GM23338 (cell line): ENCODE measurements around the gene COL25A1. TPM values are rescaled to one million over a fixed set of nuclear protein-coding genes. Genes with fewer than 3 reads are reported as not detected.
A peak's percentile ranks its signal among the peaks of the same experiment; 100 is the strongest.

Experiments used
- ATAC-seq: fragments of 200-7000 bp; cut with Tn5 transposase; 3 replicates; pipeline ENCODE4 v1.9.1; 2020
- DNase-seq: peaks from one replicate; pipeline ENCODE4 v3.0.0-alpha.2; 2015; ENCODE audit warnings: low spot score
- H2AFZ ChIP-seq: fragments of 200-600 bp; sonication (generic); 2 replicates; pipeline ENCODE4 v1.8.0; 2016; ENCODE audit warnings: antibody characterized with exemption, mild to moderate bottlenecking, moderate library complexity
- H3F3A ChIP-seq: fragments of 200-600 bp; sonication (generic); replicated peaks from 2 replicates; pipeline ENCODE4 v1.8.0; 2017; ENCODE audit warnings: antibody characterized with exemption, mixed run types, low read depth
- H3K27ac ChIP-seq: fragments of 200-600 bp; sonication (generic); 2 replicates; pipeline ENCODE4 v1.6.1; 2016; ENCODE audit warnings: low read depth
- H3K27me3 ChIP-seq: fragments of 200-600 bp; sonication (generic); 2 replicates; pipeline ENCODE4 v1.8.0; 2016; ENCODE audit warnings: mild to moderate bottlenecking, mixed run types, moderate library complexity; ENCODE audit not compliant: insufficient read depth
- H3K36me3 ChIP-seq: fragments of 200-600 bp; sonication (generic); 2 replicates; pipeline ENCODE4 v1.8.0; 2016; ENCODE audit warnings: mild to moderate bottlenecking; ENCODE audit not compliant: insufficient read depth
- H3K4me1 ChIP-seq: fragments of 200-600 bp; sonication (generic); 2 replicates; pipeline ENCODE4 v1.8.0; 2016; ENCODE audit warnings: mild to moderate bottlenecking, moderate library complexity; ENCODE audit not compliant: insufficient read depth
- H3K4me2 ChIP-seq: fragments of 200-600 bp; sonication (generic); 2 replicates; pipeline ENCODE4 v1.7.1; 2017; ENCODE audit warnings: mixed run types
- H3K4me3 ChIP-seq: fragments of 200-600 bp; sonication (generic); 2 replicates; pipeline ENCODE4 v1.6.1; 2016; ENCODE audit warnings: mixed run types
- H3K79me2 ChIP-seq: fragments of 200-600 bp; sonication (generic); replicated peaks from 2 replicates; pipeline ENCODE4 v1.8.0; 2017; ENCODE audit warnings: mild to moderate bottlenecking; ENCODE audit not compliant: insufficient read depth
- H3K9me2 ChIP-seq: fragments of 200-600 bp; sonication (generic); 2 replicates; pipeline ENCODE4 v1.8.0; 2017; ENCODE audit not compliant: insufficient read depth
- H4K20me1 ChIP-seq: fragments of 200-600 bp; sonication (generic); replicated peaks from 2 replicates; pipeline ENCODE4 v1.8.0; 2017; ENCODE audit warnings: mild to moderate bottlenecking; ENCODE audit not compliant: insufficient read depth
- H3K27ac Mint-ChIP-seq: 2 replicates; pipeline ENCODE4 v1.8.0; 2020; ENCODE audit warnings: inconsistent platforms, mild to moderate bottlenecking, moderate library complexity, mixed read lengths
- H3K27me3 Mint-ChIP-seq: 3 replicates; pipeline ENCODE4 v1.8.0; 2022; ENCODE audit warnings: low read depth, mild to moderate bottlenecking, moderate library complexity, mixed read lengths, inconsistent platforms; ENCODE audit not compliant: insufficient read depth, poor library complexity
- H3K36me3 Mint-ChIP-seq: 3 replicates; pipeline ENCODE4 v1.8.0; 2021; ENCODE audit warnings: low read depth, mild to moderate bottlenecking, inconsistent platforms, moderate library complexity, mixed read lengths
- H3K4me1 Mint-ChIP-seq: 3 replicates; pipeline ENCODE4 v1.8.0; 2020; ENCODE audit warnings: mild to moderate bottlenecking, inconsistent platforms, mixed read lengths
- H3K4me3 Mint-ChIP-seq: 3 replicates; pipeline ENCODE4 v1.8.0; 2021; ENCODE audit warnings: moderate library complexity, mild to moderate bottlenecking, inconsistent platforms, mixed read lengths
- H3K9me3 Mint-ChIP-seq: 3 replicates; pipeline ENCODE4 v1.8.0; 2020; ENCODE audit warnings: moderate library complexity, mild to moderate bottlenecking, inconsistent platforms, mixed read lengths
- CREB1 ChIP-seq: fragments of 250-450 bp; sonication (Bioruptor Pico); IDR thresholded peaks from 2 replicates; pipeline ENCODE4 v1.5.0; 2020; ENCODE audit warnings: low read depth, mild to moderate bottlenecking, moderate library complexity
- EZH2 ChIP-seq: fragments of 200-600 bp; sonication (generic); IDR thresholded peaks from one replicate; pipeline ENCODE4 v1.8.0; 2017; ENCODE audit warnings: antibody characterized with exemption, mild to moderate bottlenecking, low read depth; ENCODE audit not compliant: unreplicated experiment
- NANOG ChIP-seq: IDR thresholded peaks from 2 replicates; pipeline ENCODE4 v1.6.1; 2016; ENCODE audit warnings: antibody characterized with exemption, borderline replicate concordance
- ZNF114 ChIP-seq: fragments of 250-450 bp; sonication (Bioruptor Pico); IDR thresholded peaks from 2 replicates; pipeline ENCODE4 v1.5.0; 2020; ENCODE audit warnings: mild to moderate bottlenecking, moderate library complexity
- ZNF331 ChIP-seq: fragments of 250-450 bp; sonication (Bioruptor Pico); IDR thresholded peaks from 2 replicates; pipeline ENCODE4 v1.5.0; 2020; ENCODE audit warnings: low read depth, mild to moderate bottlenecking, moderate library complexity
- polyA plus RNA-seq: library from polyadenylated mRNA; unstranded; fragments of >200 nt; fragmentation: Nextera tagmentation; extraction: Ambion mirVana; gene quantifications from 2 replicates; pipeline ENCODE4 v1.2.1, GENCODE V29; 2016
- total RNA-seq: library from RNA; depleted of rRNA; stranded (reverse); fragments of >200 nt; shearing (Covaris generic); gene quantifications from 2 replicates; pipeline ENCODE4 v1.2.3, GENCODE V29; 2014
- TF ChIP-seq, protein P1 (sequence below), 2 experiments: fragments of 200-600 bp in 1 of 2; sonication (generic) in 1 of 2; conservative IDR thresholded peaks; 2 replicates each; pipeline versions ENCODE4 v1.5.1 to v1.6.1; 2016 to 2017; ENCODE audit warnings: antibody characterized with exemption in 2 of 2, low read depth in 2 of 2, mild to moderate bottlenecking in 2 of 2, moderate library complexity in 1 of 2
- TF ChIP-seq, protein P2 (sequence below): fragments of 250-450 bp; sonication (Bioruptor Pico); IDR thresholded peaks from 2 replicates; pipeline ENCODE4 v1.5.0; 2020; ENCODE audit warnings: mild to moderate bottlenecking, moderate library complexity

COL25A1 gene
- total and polyA plus RNA-seq, 2 experiments from 2014 or later = 3.9 to 5.6 TPM

DNA sequence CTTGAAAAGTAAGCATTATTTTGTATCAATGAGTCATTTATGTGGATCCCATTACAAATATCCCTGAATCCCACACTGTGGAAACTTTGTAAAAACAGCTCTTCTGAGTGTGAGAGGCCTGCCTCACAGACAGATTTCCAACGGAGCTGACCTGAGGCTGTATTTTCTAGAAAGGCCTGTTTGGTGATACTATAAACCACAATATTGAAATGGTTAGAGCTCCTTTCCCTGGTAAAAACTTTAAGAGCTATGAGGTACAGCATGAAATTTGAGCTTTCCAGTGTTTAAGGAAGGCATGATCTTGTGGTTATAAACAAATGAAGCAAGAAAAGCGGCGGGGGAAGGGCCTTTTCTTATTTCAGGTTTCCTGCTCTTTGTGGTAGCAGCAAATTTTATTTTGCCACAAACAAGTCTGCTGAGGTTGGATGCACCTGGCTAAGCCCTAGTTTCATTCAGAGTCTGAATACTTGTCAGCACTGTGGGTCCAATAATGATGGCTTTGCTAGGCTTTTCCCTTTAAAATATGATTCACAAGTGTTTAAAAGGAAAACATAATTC lies 452.8 kb downstream of the COL25A1 start:
- Histone ChIP-seq H3K4me3 (no peak overlapping the region), H3K9me2 (no peaks in the 10 kb centered on the region), H3K79me2 (no peaks in the 10 kb centered on the region), H4K20me1 (no peaks in the 10 kb centered on the region), H3K27ac (peak overlapping the region; percentile 51), H3K4me2 (peak overlapping the region; percentile 43), H3K27me3 (no peaks in the 10 kb centered on the region), H3K4me1 (peaks cover 10% of the 10 kb centered on the region; the same call in 1 of the 2 replicates), H3K36me3 (no peaks in the 10 kb centered on the region), H3F3A (no peaks in the 10 kb centered on the region), H2AFZ (peak overlapping the region; percentile 48)
- Mint-ChIP-seq H3K4me3 (no peak overlapping the region), H3K27me3 (no peaks in the 10 kb centered on the region), H3K4me1 (peaks cover 13% of the 10 kb centered on the region), H3K9me3 (no peaks in the 10 kb centered on the region), H3K27ac (peak overlapping the region; percentile 71), H3K36me3 (no peaks in the 10 kb centered on the region)
- TF ChIP-seq, protein P1, sequence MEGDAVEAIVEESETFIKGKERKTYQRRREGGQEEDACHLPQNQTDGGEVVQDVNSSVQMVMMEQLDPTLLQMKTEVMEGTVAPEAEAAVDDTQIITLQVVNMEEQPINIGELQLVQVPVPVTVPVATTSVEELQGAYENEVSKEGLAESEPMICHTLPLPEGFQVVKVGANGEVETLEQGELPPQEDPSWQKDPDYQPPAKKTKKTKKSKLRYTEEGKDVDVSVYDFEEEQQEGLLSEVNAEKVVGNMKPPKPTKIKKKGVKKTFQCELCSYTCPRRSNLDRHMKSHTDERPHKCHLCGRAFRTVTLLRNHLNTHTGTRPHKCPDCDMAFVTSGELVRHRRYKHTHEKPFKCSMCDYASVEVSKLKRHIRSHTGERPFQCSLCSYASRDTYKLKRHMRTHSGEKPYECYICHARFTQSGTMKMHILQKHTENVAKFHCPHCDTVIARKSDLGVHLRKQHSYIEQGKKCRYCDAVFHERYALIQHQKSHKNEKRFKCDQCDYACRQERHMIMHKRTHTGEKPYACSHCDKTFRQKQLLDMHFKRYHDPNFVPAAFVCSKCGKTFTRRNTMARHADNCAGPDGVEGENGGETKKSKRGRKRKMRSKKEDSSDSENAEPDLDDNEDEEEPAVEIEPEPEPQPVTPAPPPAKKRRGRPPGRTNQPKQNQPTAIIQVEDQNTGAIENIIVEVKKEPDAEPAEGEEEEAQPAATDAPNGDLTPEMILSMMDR (conservative IDR thresholded peaks at IDR 0.05; ENCODE audit: low read depth in 2 of 2) = no peak
- DNase-seq (peak; percentile 44), ATAC-seq (no peak; the same call in 2 of the 3 replicates)

DNA sequence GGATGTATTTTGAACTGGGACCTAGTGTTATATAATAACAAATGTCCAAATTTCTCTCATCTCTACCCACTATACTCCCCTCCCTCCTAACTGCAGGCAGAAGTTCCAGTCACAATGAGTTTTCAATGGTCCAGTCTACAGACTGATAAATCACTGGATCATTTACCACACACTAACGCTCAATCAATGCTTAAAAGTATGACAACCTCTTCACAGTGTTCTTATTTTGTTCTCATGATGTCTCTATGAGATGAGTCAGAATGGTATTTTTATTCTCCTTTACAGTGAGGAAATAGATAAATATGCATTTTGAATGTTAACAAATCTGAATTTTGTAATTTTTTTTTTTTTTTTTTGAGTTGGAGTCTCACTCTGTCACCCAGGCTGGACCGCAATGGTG lies 455.9 kb downstream of the COL25A1 start:
- Histone ChIP-seq H3K4me2 (no peak overlapping the region), H3K79me2 (no peaks in the 10 kb centered on the region), H4K20me1 (no peaks in the 10 kb centered on the region), H3F3A (no peaks in the 10 kb centered on the region), H3K4me1 (peaks cover 4% of the 10 kb centered on the region; the same call in 1 of the 2 replicates), H3K27me3 (no peaks in the 10 kb centered on the region), H3K36me3 (no peaks in the 10 kb centered on the region), H3K4me3 (no peak overlapping the region), H2AFZ (no peak overlapping the region), H3K27ac (no peak overlapping the region), H3K9me2 (no peaks in the 10 kb centered on the region)
- H3K4me1 Mint-ChIP-seq = peaks cover 10% of the 10 kb centered on the region
- no peaks in the 10 kb centered on the region for H3K27me3 Mint-ChIP-seq
- DNase-seq (no peak), ATAC-seq (no peak)
- no peaks in the 10 kb centered on the region for H3K9me3 Mint-ChIP-seq
- no peak overlapping the region for H3K27ac Mint-ChIP-seq
- H3K4me3 Mint-ChIP-seq = no peak overlapping the region
- no peaks in the 10 kb centered on the region for H3K36me3 Mint-ChIP-seq
- TF ChIP-seq EZH2 (no peak), ZNF114 (no peak), ZNF331 (CRISPR knock-in tag) (no peak), CREB1 (no peak), NANOG (no peak)
- TF ChIP-seq, protein P1 (conservative IDR thresholded peaks at IDR 0.05; ENCODE audit: low read depth in 2 of 2) = no peak
- TF ChIP-seq, protein P2, sequence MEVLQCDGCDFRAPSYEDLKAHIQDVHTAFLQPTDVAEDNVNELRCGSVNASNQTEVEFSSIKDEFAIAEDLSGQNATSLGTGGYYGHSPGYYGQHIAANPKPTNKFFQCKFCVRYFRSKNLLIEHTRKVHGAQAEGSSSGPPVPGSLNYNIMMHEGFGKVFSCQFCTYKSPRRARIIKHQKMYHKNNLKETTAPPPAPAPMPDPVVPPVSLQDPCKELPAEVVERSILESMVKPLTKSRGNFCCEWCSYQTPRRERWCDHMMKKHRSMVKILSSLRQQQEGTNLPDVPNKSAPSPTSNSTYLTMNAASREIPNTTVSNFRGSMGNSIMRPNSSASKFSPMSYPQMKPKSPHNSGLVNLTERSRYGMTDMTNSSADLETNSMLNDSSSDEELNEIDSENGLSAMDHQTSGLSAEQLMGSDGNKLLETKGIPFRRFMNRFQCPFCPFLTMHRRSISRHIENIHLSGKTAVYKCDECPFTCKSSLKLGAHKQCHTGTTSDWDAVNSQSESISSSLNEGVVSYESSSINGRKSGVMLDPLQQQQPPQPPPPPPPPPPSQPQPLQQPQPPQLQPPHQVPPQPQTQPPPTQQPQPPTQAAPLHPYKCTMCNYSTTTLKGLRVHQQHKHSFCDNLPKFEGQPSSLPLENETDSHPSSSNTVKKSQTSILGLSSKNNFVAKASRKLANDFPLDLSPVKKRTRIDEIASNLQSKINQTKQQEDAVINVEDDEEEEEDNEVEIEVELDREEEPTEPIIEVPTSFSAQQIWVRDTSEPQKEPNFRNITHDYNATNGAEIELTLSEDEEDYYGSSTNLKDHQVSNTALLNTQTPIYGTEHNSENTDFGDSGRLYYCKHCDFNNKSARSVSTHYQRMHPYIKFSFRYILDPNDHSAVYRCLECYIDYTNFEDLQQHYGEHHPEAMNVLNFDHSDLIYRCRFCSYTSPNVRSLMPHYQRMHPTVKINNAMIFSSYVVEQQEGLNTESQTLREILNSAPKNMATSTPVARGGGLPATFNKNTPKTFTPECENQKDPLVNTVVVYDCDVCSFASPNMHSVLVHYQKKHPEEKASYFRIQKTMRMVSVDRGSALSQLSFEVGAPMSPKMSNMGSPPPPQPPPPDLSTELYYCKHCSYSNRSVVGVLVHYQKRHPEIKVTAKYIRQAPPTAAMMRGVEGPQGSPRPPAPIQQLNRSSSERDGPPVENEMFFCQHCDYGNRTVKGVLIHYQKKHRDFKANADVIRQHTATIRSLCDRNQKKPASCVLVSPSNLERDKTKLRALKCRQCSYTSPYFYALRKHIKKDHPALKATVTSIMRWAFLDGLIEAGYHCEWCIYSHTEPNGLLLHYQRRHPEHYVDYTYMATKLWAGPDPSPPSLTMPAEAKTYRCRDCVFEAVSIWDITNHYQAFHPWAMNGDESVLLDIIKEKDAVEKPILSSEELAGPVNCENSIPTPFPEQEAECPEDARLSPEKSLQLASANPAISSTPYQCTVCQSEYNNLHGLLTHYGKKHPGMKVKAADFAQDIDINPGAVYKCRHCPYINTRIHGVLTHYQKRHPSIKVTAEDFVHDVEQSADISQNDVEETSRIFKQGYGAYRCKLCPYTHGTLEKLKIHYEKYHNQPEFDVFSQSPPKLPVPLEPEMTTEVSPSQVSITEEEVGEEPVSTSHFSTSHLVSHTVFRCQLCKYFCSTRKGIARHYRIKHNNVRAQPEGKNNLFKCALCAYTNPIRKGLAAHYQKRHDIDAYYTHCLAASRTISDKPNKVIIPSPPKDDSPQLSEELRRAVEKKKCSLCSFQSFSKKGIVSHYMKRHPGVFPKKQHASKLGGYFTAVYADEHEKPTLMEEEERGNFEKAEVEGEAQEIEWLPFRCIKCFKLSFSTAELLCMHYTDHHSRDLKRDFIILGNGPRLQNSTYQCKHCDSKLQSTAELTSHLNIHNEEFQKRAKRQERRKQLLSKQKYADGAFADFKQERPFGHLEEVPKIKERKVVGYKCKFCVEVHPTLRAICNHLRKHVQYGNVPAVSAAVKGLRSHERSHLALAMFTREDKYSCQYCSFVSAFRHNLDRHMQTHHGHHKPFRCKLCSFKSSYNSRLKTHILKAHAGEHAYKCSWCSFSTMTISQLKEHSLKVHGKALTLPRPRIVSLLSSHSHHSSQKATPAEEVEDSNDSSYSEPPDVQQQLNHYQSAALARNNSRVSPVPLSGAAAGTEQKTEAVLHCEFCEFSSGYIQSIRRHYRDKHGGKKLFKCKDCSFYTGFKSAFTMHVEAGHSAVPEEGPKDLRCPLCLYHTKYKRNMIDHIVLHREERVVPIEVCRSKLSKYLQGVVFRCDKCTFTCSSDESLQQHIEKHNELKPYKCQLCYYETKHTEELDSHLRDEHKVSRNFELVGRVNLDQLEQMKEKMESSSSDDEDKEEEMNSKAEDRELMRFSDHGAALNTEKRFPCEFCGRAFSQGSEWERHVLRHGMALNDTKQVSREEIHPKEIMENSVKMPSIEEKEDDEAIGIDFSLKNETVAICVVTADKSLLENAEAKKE (CRISPR knock-in tag) = no peak
